HG03432 (cell line): ENCODE data around the gene DLGAP1.
"Not testable (repeated sequence)": the region's sequence is repeated elsewhere in the genome, so short reads cannot be mapped to it uniquely, and the experiment has no call there.

ENCODE experiments used
- ATAC-seq: cut with Tn5 transposase; IDR thresholded peaks from one replicate; pipeline ENCODE4 v1.9.1; 2021; ENCODE audit warnings: mild to moderate bottlenecking, moderate library complexity; ENCODE audit not compliant: unreplicated experiment

DLGAP1 gene

DNA sequence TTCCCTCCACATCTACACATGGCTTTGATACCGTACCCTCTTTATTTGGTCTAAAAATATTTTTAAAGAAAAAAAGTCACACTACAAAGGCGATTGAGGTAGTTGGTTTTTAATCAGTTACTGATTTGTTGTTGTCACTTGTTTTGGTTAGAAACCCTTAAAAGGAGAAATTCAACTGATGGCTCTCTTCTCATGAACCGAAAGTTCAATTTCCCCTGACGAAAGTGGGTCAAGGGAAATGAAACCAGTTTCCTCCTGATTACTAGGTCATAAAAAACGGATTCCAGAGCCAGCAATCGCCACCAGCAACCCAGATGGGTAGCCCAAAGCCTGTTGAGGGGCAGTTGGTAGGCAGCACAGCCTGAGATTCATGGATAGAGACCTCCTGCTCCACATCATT is 63.2 kb downstream of the DLGAP1 start:
- ATAC-seq: peak; percentile 57

GRCh38 chr18:4385876-4386275 is 69.2 kb downstream of the DLGAP1 start:
- no peak for ATAC-seq

DNA sequence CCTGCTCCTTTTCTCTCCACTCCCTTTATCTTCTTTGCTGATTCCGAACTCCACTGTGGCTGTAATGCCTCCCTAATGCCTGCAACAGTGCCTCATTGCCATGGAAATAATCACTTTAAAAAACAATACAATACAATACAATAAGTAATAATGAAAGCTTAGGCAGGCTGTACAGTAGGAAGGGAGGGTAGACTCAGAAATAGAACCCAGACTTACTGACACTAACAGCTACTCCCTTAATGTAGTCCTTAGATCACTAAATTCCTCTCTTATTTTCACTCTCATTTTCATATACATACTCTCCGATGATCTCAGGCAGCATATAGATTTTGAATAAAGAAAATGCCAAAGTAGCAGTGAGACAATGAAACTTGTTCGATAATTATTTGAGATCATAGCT is 70.2 kb downstream of the DLGAP1 start:
- peak; percentile 57 for ATAC-seq

GRCh38 chr18:4374564-4374963 is 80.5 kb downstream of the DLGAP1 start:
- no peak for ATAC-seq

DNA sequence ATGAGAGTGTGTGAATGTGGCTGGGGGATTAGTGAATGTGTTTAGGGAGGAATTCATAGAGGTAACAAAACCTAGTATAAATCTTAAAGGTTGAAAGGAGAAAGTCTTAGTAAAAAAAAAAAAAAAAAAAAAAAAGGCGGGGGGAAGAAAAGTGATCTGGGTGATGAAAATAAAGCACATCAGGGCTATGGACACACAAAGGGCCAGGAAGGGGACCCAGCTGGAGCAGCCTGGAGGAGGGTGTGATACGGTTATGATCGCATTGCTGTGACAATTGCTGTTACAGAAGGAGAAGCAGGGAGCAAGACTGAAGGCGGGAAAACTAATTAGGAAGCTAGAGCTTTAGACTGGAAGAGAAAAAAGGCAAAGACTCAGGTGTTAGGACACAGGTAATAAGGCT is 85.4 kb downstream of the DLGAP1 start:
- no peak for ATAC-seq

GRCh38 chr18:4360221-4360715 is 94.8 kb downstream of the DLGAP1 start:
- no peak for ATAC-seq

GRCh38 chr18:4358618-4359017 is 96.5 kb downstream of the DLGAP1 start:
- no peak for ATAC-seq

DNA sequence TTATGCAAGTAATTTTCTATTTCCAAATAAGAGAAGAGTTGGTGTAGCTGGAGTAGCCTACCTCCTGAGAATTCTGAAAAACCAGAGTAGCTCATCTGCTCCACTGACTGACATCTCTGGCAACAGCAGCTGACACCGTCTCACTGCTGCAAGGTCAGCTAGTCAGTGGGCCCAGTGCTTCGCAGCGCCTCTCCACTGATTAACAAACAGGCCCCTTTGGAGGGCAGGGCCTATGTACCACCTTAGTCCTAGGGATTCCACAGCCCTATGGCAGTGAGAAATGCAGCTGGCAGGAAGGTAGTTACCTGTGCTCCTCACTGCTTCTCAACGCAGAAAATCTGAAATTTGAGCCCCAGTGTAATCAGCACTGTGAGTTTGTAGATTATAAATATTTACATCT is 97.5 kb downstream of the DLGAP1 start:
- no peak for ATAC-seq

DNA sequence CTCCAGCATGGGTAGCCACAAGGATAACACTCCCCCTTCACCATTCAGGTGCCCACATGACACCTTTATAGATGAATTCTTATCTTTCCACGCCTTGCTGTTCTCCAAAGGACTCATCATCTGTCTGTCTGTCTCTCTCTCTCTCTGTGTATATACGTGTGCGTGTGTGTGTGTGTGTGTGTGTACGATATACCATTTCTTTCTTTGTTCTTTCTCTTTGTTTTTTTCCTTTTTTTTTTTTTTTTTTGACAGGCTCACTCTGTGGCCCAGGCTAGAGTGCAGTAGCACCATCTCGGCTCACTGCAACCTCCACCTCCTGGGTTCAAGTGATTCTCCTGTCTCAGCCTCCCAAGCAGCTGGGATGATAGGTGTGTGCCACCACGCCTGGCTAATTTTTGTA is 98.2 kb downstream of the DLGAP1 start:
- no peak for ATAC-seq

DNA sequence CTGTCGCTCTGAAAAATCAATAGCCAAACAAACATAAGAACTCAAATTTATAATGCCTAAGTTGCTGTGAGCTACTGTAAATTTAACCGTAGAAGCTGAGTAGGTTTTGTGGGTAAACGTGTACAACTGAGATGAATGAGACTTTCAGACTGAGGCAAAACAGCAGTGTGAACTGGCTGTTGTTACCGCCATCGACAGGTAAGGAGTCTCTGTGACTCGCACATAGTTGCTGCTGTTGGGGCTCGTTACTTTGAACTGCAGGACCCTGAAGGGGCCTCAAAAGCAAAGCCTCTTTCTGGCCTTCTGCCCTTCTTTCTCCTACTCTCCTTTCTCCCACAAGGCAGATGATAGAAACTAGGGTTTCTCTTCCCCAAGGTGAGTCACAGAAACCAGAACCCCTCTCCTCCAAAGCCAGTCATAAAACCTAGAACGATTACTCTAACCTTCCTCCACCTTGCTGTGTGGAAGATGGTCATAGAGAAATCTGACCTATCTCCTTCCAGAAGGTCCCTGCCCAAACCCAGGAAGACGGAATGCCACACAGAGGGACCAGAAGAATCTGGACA is 101.2 kb downstream of the DLGAP1 start:
- peak; percentile 34 for ATAC-seq

- ATAC-seq: no peak
Measured at GRCh38 chr18:4352746-4353551, 102.2 kb downstream of the DLGAP1 start.

DNA sequence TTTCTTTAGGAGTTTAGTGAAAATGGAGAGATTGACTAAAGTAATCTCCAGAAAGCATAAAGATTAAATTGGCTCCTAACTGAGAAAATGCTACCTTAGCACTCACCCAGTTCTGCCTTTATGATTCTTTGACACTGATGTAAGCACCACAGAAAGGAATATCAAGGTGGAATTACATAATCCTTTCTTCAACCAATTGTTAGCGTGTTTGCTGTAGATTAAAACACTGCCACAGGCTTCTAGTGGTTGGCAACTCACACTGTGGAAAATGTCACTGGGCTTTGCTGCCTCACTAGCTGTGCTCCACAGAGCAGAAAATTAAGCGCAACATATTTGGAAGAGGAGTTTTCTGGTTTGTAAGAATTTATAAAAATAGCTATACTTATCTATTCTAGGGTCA is 104.1 kb downstream of the DLGAP1 start:
- ATAC-seq: no peak

GRCh38 chr18:4335386-4335785 is 119.7 kb downstream of the DLGAP1 start:
- ATAC-seq: no peak

DNA sequence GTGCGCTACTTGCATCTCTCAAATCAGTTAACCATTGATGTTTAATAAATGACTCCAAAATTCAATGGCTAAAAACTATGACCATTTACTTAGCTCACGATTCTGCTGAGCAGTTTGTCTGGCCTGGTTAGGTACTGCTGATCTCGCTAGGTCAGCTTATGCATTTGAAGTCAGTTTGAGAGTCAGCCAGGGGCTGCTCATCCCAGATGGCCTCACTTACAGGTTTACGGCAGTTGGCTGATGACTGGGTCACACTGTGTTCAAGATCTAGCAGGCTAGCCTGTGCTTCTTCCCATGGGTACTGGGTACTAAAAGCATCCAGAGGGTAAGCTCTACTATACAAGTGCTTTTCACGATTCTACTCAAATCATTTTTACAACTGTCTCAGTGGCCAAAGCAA is 122.1 kb downstream of the DLGAP1 start:
- no peak for ATAC-seq

DNA sequence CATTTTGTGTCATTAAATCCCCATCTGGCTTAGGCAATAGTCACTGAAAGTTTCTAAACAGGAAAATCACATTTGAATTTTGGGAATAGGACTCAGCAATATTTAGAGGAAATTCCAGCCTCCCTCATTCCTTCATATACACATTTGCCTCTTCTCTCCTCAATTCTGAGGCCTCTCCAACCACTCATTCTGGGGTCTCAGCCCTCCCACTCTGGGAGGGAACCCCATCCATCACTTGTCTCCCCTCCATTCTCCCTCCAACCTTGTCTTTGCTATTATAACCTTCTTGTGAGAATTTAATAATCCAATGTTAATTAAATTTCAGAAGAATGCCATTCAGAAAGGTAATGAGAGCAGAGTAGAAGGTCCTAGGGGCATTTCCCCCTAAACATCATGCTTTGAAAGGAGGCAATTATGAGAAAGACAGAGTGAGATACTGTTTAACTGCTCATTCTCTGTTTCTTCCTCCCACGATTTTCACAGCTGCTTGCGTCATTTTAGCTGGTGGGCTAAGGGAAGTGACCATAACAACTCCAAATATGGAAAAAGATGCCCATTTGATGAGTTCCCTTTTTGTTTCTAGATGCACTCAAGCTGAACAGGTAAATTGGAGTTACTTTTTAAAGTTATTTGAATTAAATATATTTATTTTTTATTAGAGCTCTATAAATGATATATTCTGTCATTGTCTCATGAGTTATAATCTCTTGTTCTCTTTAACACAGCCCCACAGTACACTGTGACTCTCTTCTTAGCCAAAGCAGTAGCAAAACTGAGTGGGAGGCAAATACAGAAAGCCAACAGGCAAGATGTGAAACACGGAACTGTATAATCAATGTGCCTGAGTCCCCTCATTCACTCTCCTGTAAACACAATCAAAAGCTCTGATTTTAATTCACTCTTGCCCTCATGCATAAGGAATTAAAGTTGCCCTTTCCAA is 135.1 kb downstream of the DLGAP1 start:
- peak; percentile 80 for ATAC-seq

DNA sequence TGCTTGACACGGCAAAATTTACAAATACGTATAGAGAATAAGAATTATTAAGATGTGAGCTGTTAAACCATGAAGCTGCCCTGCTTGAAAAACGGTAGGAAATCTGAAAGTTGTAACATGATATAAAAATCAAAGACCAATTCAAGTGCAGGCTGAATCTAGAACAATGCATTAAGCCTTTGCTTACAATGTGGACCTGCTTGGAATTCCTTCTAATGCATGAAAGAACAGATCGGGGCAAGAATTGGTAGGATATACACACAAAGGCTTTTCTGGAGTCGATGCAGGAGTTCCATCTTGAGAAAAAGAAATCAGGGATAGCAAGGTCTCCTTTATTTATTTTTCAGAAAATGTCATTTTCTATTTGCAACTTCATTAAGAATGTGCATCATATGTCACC is 136.8 kb downstream of the DLGAP1 start:
- ATAC-seq: no peak

DNA sequence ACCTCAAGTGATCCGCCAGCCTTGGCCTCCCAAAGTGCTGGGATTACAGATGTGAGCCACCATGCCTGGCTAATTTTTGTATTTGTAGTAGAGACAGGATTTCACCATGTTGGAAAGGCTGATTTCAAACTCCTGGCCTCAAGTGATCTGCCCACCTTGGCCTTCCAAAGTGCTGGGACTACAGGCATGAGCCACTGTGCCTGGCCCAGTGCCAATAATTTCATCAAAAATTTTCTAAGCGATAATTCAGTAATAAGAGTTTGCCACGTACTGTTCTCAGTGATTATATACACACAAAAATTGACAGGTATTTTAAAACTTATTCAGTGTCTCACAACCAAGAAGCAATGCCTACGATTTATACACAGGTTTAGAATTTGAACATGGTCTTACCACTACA is 143.2 kb downstream of the DLGAP1 start:
- ATAC-seq: not testable (repeated sequence)

- no peak for ATAC-seq
Measured at GRCh38 chr18:4311136-4311535, 144.0 kb downstream of the DLGAP1 start.

GRCh38 chr18:4309227-4309626 is 145.9 kb downstream of the DLGAP1 start:
- ATAC-seq: no peak

- no peak for ATAC-seq
Measured at GRCh38 chr18:4308576-4308975, 146.5 kb downstream of the DLGAP1 start.

DNA sequence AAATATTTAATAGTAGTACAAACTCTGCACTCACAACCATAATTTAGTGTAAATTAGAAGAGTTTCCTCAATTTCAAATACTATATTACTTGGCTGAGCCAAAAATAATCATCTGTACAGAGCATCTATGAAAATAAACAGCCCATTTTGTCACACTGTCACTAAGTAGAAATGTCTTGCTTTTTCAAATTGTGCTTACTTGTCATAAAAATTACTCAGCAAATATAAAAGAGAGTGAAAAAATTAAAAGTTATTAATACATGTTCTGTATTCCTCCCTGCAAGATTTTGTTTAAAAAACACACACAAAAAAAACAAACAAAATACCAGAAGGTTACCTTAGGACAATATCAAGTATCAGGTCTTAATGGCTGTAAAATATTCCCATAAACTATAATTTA is 155.7 kb downstream of the DLGAP1 start:
- ATAC-seq: no peak
